Middle frontal gyrus (tissue), 1 donor: ENCODE results near the gene CALML3.
"Not testable (repeated sequence)": the region's sequence is repeated elsewhere in the genome, so short reads cannot be mapped to it uniquely, and the experiment has no call there.

Experiments used
- DNase-seq: peaks from one replicate; pipeline ENCODE4 v3.0.0-alpha.2; 2015; ENCODE audit warnings: low spot score; ENCODE audit errors: extremely low spot score

Gene CALML3

DNA sequence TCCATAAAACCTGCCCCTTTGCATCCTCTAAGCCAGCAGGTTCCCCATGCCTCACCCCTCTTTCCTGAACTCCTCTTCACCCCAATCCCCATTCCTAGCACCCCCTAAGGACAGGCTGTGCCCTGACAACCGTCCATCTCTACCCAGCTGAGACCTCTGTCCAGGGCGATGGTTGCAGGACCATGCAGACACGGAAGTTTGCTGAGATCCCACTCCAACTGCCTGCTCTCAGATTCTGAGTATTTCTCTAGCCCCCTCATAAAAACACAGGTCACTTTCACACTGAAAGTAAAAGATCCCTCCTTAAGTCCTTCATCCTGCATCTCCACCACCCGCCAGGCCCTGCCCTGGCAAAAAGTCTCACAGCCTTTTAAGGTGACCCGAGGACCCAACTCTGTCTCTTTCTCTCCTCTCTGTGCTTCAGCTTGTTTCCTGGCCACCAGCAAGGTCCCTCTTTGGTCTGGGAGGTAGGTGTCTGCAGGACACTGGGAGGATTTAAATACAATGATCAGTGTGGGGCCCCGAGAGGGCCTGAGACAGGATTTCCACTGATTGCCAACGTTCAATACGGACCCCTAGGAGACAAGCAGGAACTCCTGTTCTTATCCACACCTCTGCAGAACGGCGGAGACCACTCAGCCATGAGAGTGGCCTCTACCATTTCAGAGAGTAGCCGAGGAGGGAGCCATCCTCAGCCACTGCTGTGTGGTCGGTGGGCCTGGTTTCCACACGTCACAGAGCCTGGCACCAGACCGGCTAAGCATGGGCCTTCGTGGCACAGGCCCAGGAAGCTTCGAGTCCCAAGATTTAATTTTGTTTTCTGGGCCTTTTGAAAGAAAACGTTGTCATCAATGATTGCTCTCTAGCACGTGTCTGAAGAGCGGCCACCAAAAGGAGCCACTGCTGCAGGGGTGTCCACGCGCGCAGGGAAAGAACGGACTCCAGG is 27.9 kb downstream of the CALML3 start:
- DNase-seq, result no peak

GRCh38 chr10:5553400-5554170 is 28.8 kb downstream of the CALML3 start:
- DNase-seq, result no peak

GRCh38 chr10:5555021-5555510 is 30.3 kb downstream of the CALML3 start:
- no peak for DNase-seq

- DNase-seq, result no peak
These were observed 31.1 kb downstream of the CALML3 start for GRCh38 chr10:5555881-5556280.

DNA sequence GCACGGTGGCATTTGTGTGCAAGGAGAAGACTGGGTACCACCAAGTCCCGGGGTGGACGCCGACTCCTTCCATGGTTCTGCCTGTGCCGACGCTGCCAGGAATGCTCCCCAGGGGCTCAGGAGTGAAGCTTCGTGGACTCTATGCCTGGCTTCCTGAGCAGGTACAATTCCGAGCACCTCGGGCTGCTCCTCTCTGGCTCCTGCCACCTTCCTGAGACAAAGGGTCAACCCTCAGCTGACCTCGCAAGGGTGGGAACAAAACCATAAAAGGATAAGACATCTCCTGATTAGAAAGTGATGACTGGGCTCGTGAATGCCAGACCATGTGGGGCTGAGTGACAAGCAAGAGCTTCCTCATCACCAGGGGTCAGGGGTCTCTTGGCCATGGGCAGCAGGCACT is 31.8 kb downstream of the CALML3 start:
- no peak for DNase-seq

- no peak for DNase-seq
These were observed 32.4 kb downstream of the CALML3 start for GRCh38 chr10:5557040-5557721.

DNA sequence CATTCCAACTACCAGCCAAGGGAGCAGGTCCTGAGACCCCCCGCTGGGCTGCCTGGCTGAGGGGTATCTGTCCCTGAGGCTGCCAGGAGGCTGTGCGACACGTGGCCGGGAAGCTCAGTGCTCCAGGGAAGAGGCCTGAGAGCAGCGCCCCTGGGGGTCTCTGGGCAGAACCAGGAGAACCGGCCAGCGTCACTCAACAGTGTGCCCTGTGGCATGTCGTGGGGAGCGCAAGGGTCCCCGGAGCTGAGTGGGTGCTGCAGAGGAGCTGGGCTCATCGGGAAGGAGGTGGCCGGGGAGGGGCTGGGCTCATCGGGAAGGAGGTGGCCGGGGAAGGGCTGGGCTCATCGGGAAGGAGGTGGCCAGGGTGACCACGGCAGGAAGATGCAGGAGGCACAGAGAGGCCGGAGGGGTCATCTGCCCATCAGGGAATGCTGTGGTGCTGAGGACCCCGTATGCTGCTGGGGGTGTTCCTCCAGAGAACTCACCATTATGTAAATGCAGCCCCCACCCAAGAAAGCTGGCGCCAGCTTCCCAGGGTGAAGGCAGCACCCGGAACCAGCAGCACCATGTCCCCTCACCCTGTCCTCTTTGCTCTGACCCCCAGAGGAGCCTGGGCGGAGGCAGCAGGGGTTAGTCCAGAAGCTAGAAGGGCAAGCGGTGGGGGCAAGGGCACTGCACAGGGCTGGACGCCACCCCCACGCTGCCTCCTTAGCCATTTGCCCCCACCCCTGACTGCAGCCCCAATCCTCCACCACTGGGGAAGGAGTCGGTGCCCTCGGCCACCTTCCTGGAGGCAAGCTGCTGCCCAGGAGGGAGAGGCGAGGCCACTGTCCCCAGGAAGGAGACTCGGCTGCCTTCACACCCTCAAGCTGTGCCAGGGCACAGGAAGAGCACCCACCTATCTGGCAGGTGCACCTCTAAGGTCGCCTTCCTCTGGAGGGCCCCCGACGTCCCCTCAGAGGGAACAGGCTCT is 33.3 kb downstream of the CALML3 start:
- DNase-seq, result no peak

DNA sequence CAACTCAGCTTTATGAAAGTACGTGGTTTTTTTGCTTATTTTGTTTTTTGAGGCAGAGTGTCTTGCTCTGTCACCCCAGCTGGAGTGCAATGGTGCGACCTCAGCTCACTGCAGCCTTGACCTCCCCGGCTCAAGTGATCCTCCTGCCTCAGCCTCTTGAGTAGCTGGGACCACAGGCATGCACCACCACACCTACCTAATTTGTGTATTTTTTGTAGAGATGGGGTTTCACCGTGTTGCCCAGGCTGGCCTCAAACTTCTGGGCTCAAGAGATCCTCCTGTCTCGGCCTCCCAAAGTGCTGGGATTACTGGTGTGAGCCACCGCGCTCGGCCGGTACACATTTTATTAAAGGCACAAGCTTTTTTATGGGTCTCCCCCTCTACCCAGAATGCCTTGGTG is 34.3 kb downstream of the CALML3 start:
- DNase-seq, result not testable (repeated sequence)

DNA sequence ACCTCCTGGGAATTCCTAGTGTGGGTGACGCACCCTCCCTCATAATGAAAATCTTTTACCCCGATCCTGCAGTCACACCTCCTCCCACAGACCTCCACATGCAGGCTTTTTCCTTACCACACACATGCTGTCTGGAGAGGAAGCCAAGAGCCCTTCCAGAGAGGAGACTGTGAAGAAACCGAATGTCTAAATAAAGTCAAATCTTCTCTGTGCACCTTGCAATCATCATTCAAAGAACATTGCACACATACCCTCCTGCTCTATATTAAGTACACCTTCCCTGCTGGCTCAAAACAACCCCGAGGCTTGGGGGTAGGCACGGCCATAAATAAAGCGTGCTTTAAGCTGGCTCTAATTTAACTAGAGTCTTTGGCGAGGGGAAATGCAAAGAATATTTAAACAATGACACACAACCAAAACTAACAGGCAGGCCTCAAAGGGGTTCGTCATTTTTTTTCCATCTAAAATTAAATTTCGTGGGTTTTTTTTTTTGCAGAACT is 34.9 kb downstream of the CALML3 start:
- no peak for DNase-seq

DNA sequence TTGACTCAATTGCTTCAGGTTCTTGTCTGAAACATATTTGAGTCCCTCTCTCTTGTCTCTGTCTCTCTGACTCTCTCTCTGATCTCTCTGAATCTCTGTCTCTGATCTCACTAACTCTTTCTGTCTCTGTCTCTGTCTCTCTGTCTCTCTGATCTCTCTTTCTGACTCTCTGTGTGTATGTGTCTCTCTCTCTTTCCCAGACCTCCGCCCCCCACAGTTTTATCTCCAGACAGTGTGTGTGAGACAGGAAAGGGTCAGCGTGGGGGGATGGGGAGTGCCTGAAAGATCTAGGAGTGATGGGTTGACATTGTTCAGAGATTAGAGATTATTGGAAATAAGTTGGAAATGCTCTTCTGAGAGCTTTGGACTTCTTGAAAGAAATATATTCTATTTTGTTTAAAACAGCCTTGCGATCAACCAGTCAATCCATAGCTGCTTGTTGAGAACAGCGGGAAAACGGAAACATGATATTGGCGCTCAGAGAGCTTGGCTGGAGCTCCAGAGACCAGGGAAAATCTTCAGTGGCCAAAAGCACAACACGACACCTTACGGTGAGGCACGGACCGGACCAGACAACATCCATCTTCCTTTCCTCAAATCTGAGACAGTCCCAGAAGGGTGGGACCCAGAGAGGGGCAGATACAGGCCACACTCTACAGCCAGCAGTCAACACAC is 35.5 kb downstream of the CALML3 start:
- DNase-seq, result no peak

- DNase-seq, result no peak
These were observed 36.3 kb downstream of the CALML3 start for GRCh38 chr10:5560817-5561703.

DNA sequence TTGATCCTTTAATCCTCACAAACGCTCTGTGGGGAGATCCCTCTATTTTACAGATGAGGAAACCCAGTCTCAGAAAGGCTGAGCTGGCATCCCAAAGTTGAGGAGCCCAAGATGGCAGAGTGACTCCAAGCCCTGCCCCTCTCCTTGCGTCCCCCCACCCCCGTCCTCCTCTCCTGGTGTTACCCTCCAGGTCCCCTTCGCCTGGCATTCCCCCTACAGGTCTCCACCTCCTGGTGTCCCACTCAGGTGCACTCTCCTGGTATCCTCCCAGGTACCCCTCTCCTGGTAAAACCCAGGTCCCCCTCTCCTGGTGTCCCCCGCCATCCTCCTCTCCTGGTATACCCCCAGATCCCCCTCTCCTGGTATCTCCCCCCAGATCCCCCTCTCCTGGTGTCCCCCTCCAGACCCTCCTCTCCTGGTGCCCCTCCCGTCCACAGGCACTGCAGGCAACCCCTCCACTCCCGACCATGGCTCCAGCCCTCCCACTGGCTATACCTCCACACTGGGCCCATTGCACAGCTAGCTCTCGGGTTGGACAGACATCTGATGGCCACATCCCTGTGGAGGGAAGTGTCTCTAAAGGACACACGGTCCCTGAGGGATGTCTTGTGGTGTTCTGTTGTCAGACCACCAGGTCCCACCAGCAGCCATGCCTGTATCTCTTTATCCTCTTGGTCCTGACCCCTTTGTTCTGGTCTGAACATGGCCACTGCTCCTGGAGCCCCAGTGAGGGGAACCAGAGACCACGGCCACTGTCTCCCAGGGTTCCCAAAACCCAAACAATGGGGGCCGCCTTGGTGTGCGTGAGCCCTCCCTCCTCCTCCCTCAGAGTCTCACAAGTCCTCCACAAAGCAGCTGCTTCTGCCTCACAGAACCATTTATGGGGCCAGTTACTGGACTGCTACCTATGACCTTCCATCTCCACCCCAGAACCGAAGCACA is 37.2 kb downstream of the CALML3 start:
- DNase-seq, result no peak

GRCh38 chr10:5563321-5563961 is 38.7 kb downstream of the CALML3 start:
- no peak for DNase-seq

DNA sequence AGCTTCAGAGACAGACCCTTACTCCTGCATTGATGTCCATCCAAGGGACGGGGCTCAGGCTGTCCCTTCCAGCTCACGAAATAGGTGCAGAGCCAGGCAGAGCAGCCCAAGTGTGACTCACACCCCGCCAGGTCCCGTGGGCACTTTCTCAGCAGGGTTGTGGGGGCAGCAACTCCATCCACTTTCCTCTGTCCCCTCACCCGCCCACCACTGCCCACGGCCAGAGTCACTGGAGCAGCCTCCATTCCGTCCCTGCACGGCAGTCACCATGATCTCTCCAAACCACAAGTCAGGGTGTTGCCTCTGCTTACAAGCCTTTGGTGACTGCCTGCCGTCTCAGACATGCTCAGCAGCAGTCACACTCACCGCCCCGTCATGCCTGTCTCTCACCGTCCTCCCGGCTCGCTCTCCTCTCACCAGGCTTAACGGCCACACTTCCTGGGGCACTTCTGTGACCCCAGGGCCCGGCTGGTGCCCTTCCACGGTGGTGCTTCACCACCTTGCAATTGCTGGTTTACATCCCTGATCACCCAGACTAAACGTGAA is 39.3 kb downstream of the CALML3 start:
- DNase-seq, result no peak

- DNase-seq, result no peak
These were observed 39.9 kb downstream of the CALML3 start for GRCh38 chr10:5564537-5565204.

GRCh38 chr10:5565205-5565545 is 40.4 kb downstream of the CALML3 start:
- DNase-seq, result no peak
